Neural cell (in vitro differentiated cells): ENCODE data around the gene LATS2. TPM values are rescaled to one million over a fixed set of nuclear protein-coding genes. Genes with fewer than 3 reads are reported as not detected.

ENCODE experiments used
- H2AFZ ChIP-seq: fragments of 200-600, 300-800 bp; sonication (generic), shearing (Covaris generic); 2 replicates; pipeline ENCODE4 v1.6.0; 2014; ENCODE audit warnings: low read depth, mild to moderate bottlenecking, antibody characterized with exemption, low read length, moderate library complexity
- H3F3A ChIP-seq: fragments of 200-600 bp; shearing (Covaris generic); 2 replicates; pipeline ENCODE4 v1.6.1; 2016; ENCODE audit warnings: mild to moderate bottlenecking, moderate library complexity, mixed read lengths, antibody characterized with exemption, low read length; ENCODE audit not compliant: insufficient read depth, poor library complexity, severe bottlenecking
- H3K27ac ChIP-seq: fragments of 200-600, 300-800 bp; sonication (generic), shearing (Covaris generic); 2 replicates; pipeline ENCODE4 v1.5.1; 2014; ENCODE audit warnings: mild to moderate bottlenecking, low read length, moderate library complexity
- H3K27me3 ChIP-seq: fragments of 300-800, 200-600 bp; sonication (generic), shearing (Covaris generic); 2 replicates; pipeline ENCODE4 v1.6.0; 2014; ENCODE audit warnings: mild to moderate bottlenecking, low read depth, low read length, moderate library complexity; ENCODE audit not compliant: insufficient read depth
- H3K36me3 ChIP-seq: fragments of 300-800, 200-600 bp; sonication (generic), shearing (Covaris generic); 2 replicates; pipeline ENCODE4 v1.5.1; 2014; ENCODE audit warnings: mild to moderate bottlenecking, antibody characterized with exemption, low read length, moderate library complexity; ENCODE audit not compliant: insufficient read depth
- H3K4me2 ChIP-seq: fragments of 300-800, 200-600 bp; sonication (generic), shearing (Covaris generic); 2 replicates; pipeline ENCODE4 v1.6.0; 2014; ENCODE audit warnings: mild to moderate bottlenecking, low read length
- H3K4me3 ChIP-seq: fragments of 300-800, 200-600 bp; sonication (generic), shearing (Covaris generic); 2 replicates; pipeline ENCODE4 v1.5.1; 2014; ENCODE audit warnings: mild to moderate bottlenecking, low read length, moderate library complexity
- H3K79me2 ChIP-seq: fragments of 200-600 bp; shearing (Covaris generic); replicated peaks from 2 replicates; pipeline ENCODE4 v1.6.0; 2014; ENCODE audit warnings: mild to moderate bottlenecking, low read length, moderate library complexity; ENCODE audit not compliant: insufficient read depth
- H3K9ac ChIP-seq: fragments of 300-800, 200-600 bp; sonication (generic), shearing (Covaris generic); 2 replicates; pipeline ENCODE4 v1.6.1; 2016; ENCODE audit warnings: mild to moderate bottlenecking, low read length, mixed read lengths
- H3K9me2 ChIP-seq: fragments of 200-600 bp; shearing (Covaris generic); 2 replicates; pipeline ENCODE4 v1.6.1; 2016; ENCODE audit warnings: mild to moderate bottlenecking, low read length, mixed read lengths; ENCODE audit not compliant: insufficient read depth
- H3K9me3 ChIP-seq: fragments of 200-600, 300-800 bp; sonication (generic), shearing (Covaris generic); 2 replicates; pipeline ENCODE4 v1.6.1; 2016; ENCODE audit warnings: mild to moderate bottlenecking, mixed run types, low read length, moderate library complexity, mixed read lengths
- H4K20me1 ChIP-seq: fragments of 200-600 bp; shearing (Covaris generic); 2 replicates; pipeline ENCODE4 v1.6.1; 2016; ENCODE audit warnings: mild to moderate bottlenecking, mixed run types; ENCODE audit not compliant: insufficient read depth
- EP300 ChIP-seq: fragments of 450-650 bp; conservative IDR thresholded peaks from 2 replicates; pipeline ENCODE4 v1.6.1; 2014; ENCODE audit warnings: antibody characterized with exemption, mild to moderate bottlenecking, moderate library complexity; ENCODE audit not compliant: poor library complexity, severe bottlenecking
- EZH2 ChIP-seq: fragments of 200-600, 300-800 bp; shearing (Covaris generic), sonication (generic); IDR thresholded peaks from 2 replicates; pipeline ENCODE4 v1.6.1; 2014; ENCODE audit warnings: antibody characterized with exemption, low read length, borderline replicate concordance, mild to moderate bottlenecking; ENCODE audit not compliant: insufficient read depth, poor library complexity, severe bottlenecking
- MXI1 ChIP-seq: fragments of 450-650 bp; conservative IDR thresholded peaks from 2 replicates; pipeline ENCODE4 v1.6.1; 2014; ENCODE audit warnings: antibody characterized with exemption, mild to moderate bottlenecking; ENCODE audit not compliant: poor library complexity, severe bottlenecking
- POLR2AphosphoS5 ChIP-seq: IDR thresholded peaks from 2 replicates; pipeline ENCODE4 v1.6.1; 2012
- RAD21 ChIP-seq: fragments of 450-650 bp; conservative IDR thresholded peaks from 2 replicates; pipeline ENCODE4 v1.6.1; 2014; ENCODE audit warnings: antibody characterized with exemption, mild to moderate bottlenecking, moderate library complexity
- SMC3 ChIP-seq: fragments of 450-650 bp; conservative IDR thresholded peaks from 2 replicates; pipeline ENCODE4 v1.6.1; 2014; ENCODE audit warnings: antibody characterized with exemption, mild to moderate bottlenecking, moderate library complexity; ENCODE audit not compliant: poor library complexity
- TAF1 ChIP-seq: IDR thresholded peaks from 2 replicates; pipeline ENCODE4 v1.6.1; 2012; ENCODE audit warnings: low read depth
- polyA plus RNA-seq: library from polyadenylated mRNA; depleted of rRNA; stranded (reverse); fragments of >200 nt; gene quantifications from 2 replicates; pipeline ENCODE4 v1.2.3, GENCODE V29; 2014
- TF ChIP-seq, protein P1 (sequence below): fragments of 450-650 bp; IDR thresholded peaks from 2 replicates; pipeline ENCODE4 v1.5.1; 2014; ENCODE audit warnings: antibody characterized with exemption, mild to moderate bottlenecking, moderate library complexity; ENCODE audit not compliant: poor library complexity, severe bottlenecking
- TF ChIP-seq, protein P2 (sequence below): IDR thresholded peaks from 2 replicates; pipeline ENCODE4 v1.6.1; 2012; ENCODE audit warnings: borderline replicate concordance

Gene LATS2
- polyA plus RNA-seq, 1 donor from 2014 or later, result 2.6 TPM

DNA sequence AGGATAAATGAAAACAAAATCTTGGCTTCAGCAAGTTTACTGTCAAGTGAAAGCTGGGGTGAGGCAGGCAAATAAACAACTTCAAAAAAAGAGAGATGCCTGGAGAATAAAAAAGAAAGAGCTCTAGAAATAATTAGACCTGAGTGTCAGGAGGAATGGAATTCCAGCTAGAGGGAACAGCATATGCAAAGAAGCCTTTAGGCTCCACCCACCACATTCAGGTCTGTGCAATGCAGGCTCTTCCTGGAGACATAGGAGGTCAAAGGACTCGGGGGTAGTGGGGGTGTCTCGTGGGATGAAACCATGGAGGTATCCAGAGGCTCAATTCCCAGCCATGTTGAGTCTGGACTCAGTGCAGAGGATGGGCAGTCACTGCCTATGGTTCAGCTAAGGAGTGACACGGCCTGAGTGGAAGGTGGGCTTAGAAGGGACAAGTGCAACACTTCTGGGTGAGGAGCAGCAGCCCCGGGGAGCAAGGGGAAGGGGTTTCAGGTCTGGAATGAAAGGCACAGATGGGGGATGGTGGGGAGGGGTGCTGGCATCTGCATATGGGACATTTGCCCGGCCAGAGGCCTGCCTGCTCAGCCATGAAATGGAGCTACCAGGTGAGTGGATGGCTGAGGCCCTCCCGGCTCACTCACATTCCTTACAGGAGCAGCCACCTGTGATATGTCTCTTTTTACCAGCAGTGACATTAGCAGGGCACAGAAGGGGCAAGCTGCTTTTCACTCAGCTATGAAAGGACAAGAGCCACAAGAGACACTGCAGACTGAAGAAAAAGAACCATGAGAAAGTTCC is 12.3 kb downstream of the LATS2 start:
- no peaks in the 10 kb centered on the region for H3K27me3 ChIP-seq
- H3F3A ChIP-seq, result no peaks in the 10 kb centered on the region
- H3K27ac ChIP-seq, result no peak overlapping the region
- peaks cover 36% of the 10 kb centered on the region for H3K79me2 ChIP-seq
- TF ChIP-seq SMC3 (no peak), RAD21 (no peak), MXI1 (no peak), TAF1 (no peak), EP300 (no peak), POLR2AphosphoS5 (no peak)
- TF ChIP-seq, protein P1, sequence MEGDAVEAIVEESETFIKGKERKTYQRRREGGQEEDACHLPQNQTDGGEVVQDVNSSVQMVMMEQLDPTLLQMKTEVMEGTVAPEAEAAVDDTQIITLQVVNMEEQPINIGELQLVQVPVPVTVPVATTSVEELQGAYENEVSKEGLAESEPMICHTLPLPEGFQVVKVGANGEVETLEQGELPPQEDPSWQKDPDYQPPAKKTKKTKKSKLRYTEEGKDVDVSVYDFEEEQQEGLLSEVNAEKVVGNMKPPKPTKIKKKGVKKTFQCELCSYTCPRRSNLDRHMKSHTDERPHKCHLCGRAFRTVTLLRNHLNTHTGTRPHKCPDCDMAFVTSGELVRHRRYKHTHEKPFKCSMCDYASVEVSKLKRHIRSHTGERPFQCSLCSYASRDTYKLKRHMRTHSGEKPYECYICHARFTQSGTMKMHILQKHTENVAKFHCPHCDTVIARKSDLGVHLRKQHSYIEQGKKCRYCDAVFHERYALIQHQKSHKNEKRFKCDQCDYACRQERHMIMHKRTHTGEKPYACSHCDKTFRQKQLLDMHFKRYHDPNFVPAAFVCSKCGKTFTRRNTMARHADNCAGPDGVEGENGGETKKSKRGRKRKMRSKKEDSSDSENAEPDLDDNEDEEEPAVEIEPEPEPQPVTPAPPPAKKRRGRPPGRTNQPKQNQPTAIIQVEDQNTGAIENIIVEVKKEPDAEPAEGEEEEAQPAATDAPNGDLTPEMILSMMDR, result no peak
- H3K36me3 ChIP-seq, result no peaks in the 10 kb centered on the region
- H3K4me3 ChIP-seq, result no peak overlapping the region
- H3K9me2 ChIP-seq, result no peaks in the 10 kb centered on the region
- no peak overlapping the region for H3K9ac ChIP-seq
- H3K4me2 ChIP-seq, result no peak overlapping the region
- H3K9me3 ChIP-seq, result no peaks in the 10 kb centered on the region
- no peaks in the 10 kb centered on the region for H4K20me1 ChIP-seq
- no peak overlapping the region for H2AFZ ChIP-seq

DNA sequence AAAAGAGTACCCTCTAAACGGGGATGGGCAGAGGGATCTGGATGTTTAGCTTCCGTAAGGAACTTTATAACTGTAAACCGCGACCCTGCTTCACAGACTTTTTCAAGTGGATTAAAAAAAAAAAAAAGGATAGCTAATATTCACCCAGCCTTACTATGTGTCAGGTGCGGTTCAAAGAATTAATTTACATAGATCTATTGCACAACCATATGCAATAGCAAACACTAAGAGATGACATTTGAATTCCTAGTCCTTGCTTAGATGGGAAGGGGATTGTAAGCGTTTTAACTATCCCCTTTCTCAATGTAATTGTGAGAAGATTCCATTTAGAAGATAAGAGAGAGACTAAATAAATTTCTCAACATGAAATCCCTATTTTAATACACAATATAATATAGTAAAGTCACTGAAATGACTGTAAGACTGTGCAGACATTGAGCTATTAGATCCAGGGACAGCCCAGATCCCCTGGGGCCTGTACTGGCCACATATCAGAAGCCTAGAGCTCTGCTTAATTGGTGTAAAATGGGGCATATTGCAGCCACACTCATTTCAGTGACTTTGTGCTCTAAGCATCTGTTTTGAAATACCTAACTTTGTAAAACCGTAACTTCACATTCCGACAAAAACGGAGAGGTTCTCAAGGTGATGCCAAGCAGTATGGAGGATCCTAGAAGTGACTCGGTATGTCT is 13.6 kb downstream of the LATS2 start:
- no peaks in the 10 kb centered on the region for H3K27me3 ChIP-seq
- H3K36me3 ChIP-seq, result no peaks in the 10 kb centered on the region
- no peaks in the 10 kb centered on the region for H3K9me2 ChIP-seq
- H3K9ac ChIP-seq, result no peak overlapping the region
- no peak overlapping the region for H3K4me3 ChIP-seq
- H3F3A ChIP-seq, result no peaks in the 10 kb centered on the region
- H2AFZ ChIP-seq, result no peak overlapping the region
- H3K9me3 ChIP-seq, result no peaks in the 10 kb centered on the region
- peaks cover 27% of the 10 kb centered on the region for H3K79me2 ChIP-seq
- no peak overlapping the region for H3K4me2 ChIP-seq
- no peaks in the 10 kb centered on the region for H4K20me1 ChIP-seq
- H3K27ac ChIP-seq, result no peak overlapping the region
- no peak for TF ChIP-seq RAD21
- TF ChIP-seq EP300, result no peak
- TF ChIP-seq POLR2AphosphoS5, result no peak
- no peak for TF ChIP-seq TAF1
- TF ChIP-seq, protein P1, result no peak
- TF ChIP-seq EZH2, result no peak
- TF ChIP-seq, protein P2, sequence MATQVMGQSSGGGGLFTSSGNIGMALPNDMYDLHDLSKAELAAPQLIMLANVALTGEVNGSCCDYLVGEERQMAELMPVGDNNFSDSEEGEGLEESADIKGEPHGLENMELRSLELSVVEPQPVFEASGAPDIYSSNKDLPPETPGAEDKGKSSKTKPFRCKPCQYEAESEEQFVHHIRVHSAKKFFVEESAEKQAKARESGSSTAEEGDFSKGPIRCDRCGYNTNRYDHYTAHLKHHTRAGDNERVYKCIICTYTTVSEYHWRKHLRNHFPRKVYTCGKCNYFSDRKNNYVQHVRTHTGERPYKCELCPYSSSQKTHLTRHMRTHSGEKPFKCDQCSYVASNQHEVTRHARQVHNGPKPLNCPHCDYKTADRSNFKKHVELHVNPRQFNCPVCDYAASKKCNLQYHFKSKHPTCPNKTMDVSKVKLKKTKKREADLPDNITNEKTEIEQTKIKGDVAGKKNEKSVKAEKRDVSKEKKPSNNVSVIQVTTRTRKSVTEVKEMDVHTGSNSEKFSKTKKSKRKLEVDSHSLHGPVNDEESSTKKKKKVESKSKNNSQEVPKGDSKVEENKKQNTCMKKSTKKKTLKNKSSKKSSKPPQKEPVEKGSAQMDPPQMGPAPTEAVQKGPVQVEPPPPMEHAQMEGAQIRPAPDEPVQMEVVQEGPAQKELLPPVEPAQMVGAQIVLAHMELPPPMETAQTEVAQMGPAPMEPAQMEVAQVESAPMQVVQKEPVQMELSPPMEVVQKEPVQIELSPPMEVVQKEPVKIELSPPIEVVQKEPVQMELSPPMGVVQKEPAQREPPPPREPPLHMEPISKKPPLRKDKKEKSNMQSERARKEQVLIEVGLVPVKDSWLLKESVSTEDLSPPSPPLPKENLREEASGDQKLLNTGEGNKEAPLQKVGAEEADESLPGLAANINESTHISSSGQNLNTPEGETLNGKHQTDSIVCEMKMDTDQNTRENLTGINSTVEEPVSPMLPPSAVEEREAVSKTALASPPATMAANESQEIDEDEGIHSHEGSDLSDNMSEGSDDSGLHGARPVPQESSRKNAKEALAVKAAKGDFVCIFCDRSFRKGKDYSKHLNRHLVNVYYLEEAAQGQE, result no peak
- no peak for TF ChIP-seq MXI1
- no peak for TF ChIP-seq SMC3
